ENCODE measurements around the gene KIAA1328.

KIAA1328 gene

DNA sequence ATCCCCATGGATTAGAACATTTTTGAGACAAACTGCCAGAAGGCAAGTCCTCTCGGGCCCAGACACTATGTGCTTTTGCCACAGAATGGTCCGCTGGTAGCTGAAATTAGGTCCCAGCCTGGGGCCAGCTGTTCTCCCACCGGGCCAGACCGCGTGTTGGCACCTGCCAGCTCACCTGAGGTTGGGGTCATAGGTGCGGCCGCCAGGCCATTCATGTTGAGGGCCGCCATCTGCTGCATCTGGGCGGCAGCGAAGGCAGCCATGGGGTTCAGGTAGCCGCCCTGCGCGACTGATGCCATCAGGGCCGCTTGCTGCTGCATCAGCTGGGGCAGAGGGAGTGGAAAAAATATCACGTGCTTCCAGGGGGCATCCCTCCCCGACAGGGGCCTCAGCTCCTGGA is 443.9 kb downstream of the KIAA1328 start:
- no peak for DNase-seq (ENCODE audit: low read depth)
- TF ChIP-seq, protein P1, sequence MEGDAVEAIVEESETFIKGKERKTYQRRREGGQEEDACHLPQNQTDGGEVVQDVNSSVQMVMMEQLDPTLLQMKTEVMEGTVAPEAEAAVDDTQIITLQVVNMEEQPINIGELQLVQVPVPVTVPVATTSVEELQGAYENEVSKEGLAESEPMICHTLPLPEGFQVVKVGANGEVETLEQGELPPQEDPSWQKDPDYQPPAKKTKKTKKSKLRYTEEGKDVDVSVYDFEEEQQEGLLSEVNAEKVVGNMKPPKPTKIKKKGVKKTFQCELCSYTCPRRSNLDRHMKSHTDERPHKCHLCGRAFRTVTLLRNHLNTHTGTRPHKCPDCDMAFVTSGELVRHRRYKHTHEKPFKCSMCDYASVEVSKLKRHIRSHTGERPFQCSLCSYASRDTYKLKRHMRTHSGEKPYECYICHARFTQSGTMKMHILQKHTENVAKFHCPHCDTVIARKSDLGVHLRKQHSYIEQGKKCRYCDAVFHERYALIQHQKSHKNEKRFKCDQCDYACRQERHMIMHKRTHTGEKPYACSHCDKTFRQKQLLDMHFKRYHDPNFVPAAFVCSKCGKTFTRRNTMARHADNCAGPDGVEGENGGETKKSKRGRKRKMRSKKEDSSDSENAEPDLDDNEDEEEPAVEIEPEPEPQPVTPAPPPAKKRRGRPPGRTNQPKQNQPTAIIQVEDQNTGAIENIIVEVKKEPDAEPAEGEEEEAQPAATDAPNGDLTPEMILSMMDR (IDR thresholded peaks at IDR 0.05; ENCODE audit: control insufficient read depth, insufficient read depth, low read depth, low read length, missing control alignments): no peak
- H3K4me3 ChIP-seq (ENCODE audit: control insufficient read depth, low read depth, low read length): no peak overlapping the region

DNA sequence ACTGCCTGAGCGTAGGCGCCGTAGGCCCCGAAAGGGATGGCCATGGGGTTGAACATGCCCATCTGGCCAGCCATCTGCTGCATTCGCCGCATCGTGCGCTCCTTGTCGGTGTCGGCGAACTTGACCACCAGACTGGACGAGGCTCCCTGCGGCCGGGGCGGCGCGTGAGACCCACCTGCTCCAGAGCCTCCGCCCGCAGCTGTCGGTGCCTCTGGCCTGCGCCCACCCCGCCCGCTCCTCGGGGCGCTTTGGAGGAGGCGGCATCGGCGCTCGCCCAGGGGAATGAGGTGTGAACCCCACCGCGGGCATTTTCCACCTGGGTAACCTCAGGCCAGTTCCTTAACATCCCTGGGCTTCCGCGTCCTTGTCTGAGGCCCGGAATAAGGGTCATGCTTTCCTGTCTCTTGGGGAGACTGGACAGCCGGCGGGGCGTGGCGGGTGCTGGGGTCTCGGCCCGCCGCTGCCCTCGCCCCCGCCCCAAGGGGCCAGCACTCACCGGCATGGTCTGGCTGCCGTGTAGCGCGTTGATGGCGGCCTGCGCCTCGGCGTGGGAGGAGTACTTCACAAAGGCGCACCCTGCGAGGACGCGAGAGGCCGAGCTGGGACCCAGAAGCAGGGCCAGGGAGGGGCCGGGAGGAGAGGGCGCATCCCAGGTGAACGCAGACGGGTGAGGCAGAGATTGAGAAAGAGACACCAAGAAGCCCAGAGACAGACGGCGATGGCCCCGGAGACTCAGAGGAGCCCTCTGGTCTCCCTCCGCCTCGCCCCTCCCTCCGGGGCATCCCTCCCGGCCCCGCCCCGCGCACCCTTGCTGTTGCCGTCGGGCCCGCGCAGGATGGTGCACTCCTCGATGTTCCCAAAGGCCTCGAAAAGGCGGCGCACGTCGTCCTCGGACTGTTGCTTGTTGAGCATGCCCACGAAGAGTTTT is 445.6 kb downstream of the KIAA1328 start:
- H3K4me3 ChIP-seq (ENCODE audit: control insufficient read depth, low read depth, low read length): no peak overlapping the region
- TF ChIP-seq, protein P1 (IDR thresholded peaks at IDR 0.05; ENCODE audit: control insufficient read depth, insufficient read depth, low read depth, low read length, missing control alignments): no peak
- DNase-seq (ENCODE audit: low read depth): no peak

DNA sequence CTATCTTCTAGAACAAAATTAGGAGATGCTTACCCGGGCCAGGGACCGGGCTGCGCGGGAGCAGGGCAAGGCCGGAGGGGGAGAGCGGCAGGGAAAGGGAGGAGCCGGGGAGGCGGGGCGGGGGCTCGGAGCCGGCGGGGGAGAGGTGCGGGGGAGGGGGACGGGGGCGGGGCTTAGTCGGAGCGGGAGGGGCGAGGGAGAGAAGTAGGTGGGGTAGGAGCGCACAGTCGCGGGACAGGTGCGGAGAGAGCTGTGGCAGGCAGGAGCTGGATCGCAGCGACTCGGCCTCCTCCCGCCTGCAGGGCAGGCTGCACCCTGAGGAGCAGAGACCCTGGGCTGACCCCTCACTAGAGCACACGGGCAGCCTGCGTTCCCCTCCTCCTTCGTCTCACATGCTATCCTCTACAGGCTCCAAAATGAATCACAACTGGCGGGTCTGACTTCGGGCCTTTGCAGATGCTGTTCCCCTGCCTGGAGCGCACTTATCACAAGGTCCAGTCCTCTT is 446.4 kb downstream of the KIAA1328 start:
- DNase-seq (ENCODE audit: low read depth): no peak
- no peak overlapping the region for H3K4me3 ChIP-seq (ENCODE audit: control insufficient read depth, low read depth, low read length)
- TF ChIP-seq, protein P1 (IDR thresholded peaks at IDR 0.05; ENCODE audit: control insufficient read depth, insufficient read depth, low read depth, low read length, missing control alignments): no peak

DNA sequence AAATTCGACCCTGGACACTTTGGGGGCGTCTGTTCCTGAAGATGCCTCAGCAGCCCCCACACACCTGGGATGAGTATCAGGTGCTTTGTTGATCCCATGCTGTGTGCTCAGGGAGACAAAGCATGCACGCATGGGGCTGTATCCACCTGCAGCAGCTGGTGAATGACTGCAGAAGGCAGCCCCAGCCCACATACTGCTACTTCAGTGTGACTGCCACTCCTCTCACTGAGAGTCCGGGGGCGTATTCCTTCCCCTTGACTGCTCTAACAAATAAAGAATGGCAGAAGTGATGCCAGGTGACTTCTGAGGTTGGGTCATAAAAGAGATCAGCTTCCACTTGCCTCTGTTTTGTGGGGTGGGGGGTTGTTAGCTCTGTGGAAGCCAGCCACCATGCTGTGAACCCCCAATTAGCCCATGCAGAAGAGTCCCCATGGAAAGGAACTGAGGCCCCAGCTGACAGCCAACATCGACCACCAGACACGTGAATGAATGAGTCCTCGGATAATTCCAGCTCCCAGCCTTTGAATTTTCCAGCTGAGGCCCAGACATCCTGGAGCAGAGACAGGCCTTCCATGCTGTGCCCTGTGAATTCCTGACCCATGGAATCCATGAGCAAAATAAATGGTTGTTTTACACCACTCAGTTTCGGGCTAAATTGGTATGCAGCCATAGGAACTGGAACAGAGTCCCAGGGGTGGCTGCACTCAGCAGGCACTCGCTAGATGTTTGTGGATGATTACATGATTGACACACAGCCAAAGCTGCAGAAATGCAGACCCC is 447.4 kb downstream of the KIAA1328 start:
- TF ChIP-seq, protein P1 (IDR thresholded peaks at IDR 0.05; ENCODE audit: control insufficient read depth, insufficient read depth, low read depth, low read length, missing control alignments): no peak
- DNase-seq (ENCODE audit: low read depth): no peak
- no peak overlapping the region for H3K4me3 ChIP-seq (ENCODE audit: control insufficient read depth, low read depth, low read length)

DNA sequence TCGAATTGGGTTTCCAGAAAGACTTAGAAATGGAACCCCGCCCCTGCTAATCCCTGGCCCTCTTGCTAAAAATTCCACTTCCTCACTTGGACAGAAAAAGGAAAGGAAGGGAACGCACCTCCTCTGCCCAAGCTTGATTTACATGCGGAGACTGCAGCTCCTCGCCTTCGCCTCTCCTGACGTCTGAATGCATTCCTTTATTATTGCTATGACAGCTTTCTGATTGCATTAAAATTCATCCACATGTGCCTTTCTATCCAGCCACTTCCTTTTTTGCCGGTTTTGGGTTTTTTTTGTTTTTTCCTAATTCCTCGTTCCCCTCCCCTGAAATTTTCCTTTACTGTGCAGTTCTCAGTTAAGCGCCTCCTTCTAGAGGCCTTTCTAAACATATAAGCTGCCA is 448.9 kb downstream of the KIAA1328 start:
- DNase-seq (ENCODE audit: low read depth): no peak
- TF ChIP-seq, protein P1 (IDR thresholded peaks at IDR 0.05; ENCODE audit: control insufficient read depth, insufficient read depth, low read depth, low read length, missing control alignments): no peak
- H3K4me3 ChIP-seq (ENCODE audit: control insufficient read depth, low read depth, low read length): no peak overlapping the region
